Lung (tissue), 12 donors: ENCODE data around the gene ARF6. TPM values are rescaled to one million over a fixed set of nuclear protein-coding genes. Genes with fewer than 3 reads are reported as not detected.
"Not testable (repeated sequence)": the region's sequence is repeated elsewhere in the genome, so short reads cannot be mapped to it uniquely, and the experiment has no call there.

ENCODE experiments used
- ATAC-seq: fragments of 200-7000 bp; cut with Tn5 transposase; one replicate; pipeline ENCODE4 v1.9.1; 2020; ENCODE audit warnings: moderate number of reproducible peaks; ENCODE audit not compliant: insufficient read depth, low FRiP score
- DNase-seq, 3 donors: peaks; one replicate each; pipeline ENCODE4 v3.0.0-alpha.2; 2013 to 2017
- H3K27ac ChIP-seq, 2 donors: one replicate each; pipeline ENCODE4 v1.5.1; 2013; ENCODE audit warnings: mild to moderate bottlenecking in 2 of 2, moderate library complexity in 2 of 2, control low read depth in 1 of 2, inconsistent platforms in 1 of 2, low read depth in 1 of 2, low read length in 1 of 2
- H3K27me3 ChIP-seq, 3 donors: one replicate each; pipeline ENCODE4 v1.5.1; 2013; ENCODE audit warnings: low read length in 2 of 3; ENCODE audit not compliant: control insufficient read depth in 3 of 3, insufficient read depth in 3 of 3
- H3K36me3 ChIP-seq, 4 donors: one replicate each; pipeline ENCODE4 v1.5.1; 2013; ENCODE audit warnings: low read length in 4 of 4, mild to moderate bottlenecking in 1 of 4, moderate library complexity in 1 of 4; ENCODE audit not compliant: control insufficient read depth in 4 of 4, insufficient read depth in 4 of 4
- H3K4me1 ChIP-seq, 5 donors: one replicate each; pipeline ENCODE4 v1.5.1; 2013; ENCODE audit warnings: low read length in 5 of 5, mild to moderate bottlenecking in 2 of 5, moderate library complexity in 1 of 5; ENCODE audit not compliant: control insufficient read depth in 5 of 5, insufficient read depth in 5 of 5
- H3K4me3 ChIP-seq: one replicate; pipeline ENCODE4 v1.5.1; 2013; ENCODE audit warnings: mild to moderate bottlenecking, control low read depth, moderate library complexity
- H3K9ac ChIP-seq, 2 donors: one replicate each; pipeline ENCODE4 v1.5.1; 2013; ENCODE audit warnings: low read length in 2 of 2, control low read depth in 1 of 2; ENCODE audit not compliant: insufficient read depth in 1 of 2
- H3K9me3 ChIP-seq, 4 donors: one replicate each; pipeline ENCODE4 v1.5.1; 2013; ENCODE audit warnings: low read length in 3 of 4, mild to moderate bottlenecking in 1 of 4, moderate library complexity in 1 of 4; ENCODE audit not compliant: control insufficient read depth in 4 of 4, insufficient read depth in 3 of 4
- CTCF ChIP-seq: IDR thresholded peaks from 2 replicates; pipeline ENCODE4 v1.5.1; 2012; ENCODE audit warnings: mild to moderate bottlenecking; ENCODE audit errors: control extremely low read depth, extremely low read depth
- WGBS, 2 donors: extraction: QIAGEN DNeasy Blood & Tissue Kit; methylation state at CpG; one replicate each; pipeline ENCODE4 v1.1.7; 2013; 5-methylcytosine and 5-hydroxymethylcytosine counted together
- polyA plus RNA-seq, 2 donors: library from polyadenylated mRNA; stranded (reverse); fragments of 200-250 nt; gene quantifications; one replicate each; pipeline ENCODE4 v1.2.1, GENCODE V29; 2013
- total RNA-seq, 2 donors: library from RNA; depleted of rRNA in 1 of 2; stranded (reverse); fragments of >200 nt in 1 of 2; gene quantifications; one replicate each; pipeline ENCODE4 v1.2.1, GENCODE V29; 2014 to 2021
- donor health status: control.
- donor health status: control.
- donor health status: Bipolar disorder and iron deficiency.
- donor health status: healthy.
- donor health status: DM: yes; HTN: yes; CAD: no.

ARF6 gene
- total and polyA plus RNA-seq, 4 donors, result 25.4 to 58.9 (median 46.6) TPM

GRCh38 chr14:49870908-49871307 lies 22.0 kb upstream of the ARF6 start:
- 95 to 96% methylated on average over 6 of the region's 6 CpGs for WGBS, 2 donors
- Histone ChIP-seq H3K9ac (no peak overlapping the region), H3K9me3 (no peaks in the 10 kb centered on the region), H3K36me3 (no peaks in the 10 kb centered on the region), H3K27ac (no peak overlapping the region), H3K27me3 (no peaks in the 10 kb centered on the region), H3K4me1 (peaks cover 0 to 10% (median 1%) of the 10 kb centered on the region in 5 donors), H3K4me3 (no peak overlapping the region)
- no peak for DNase-seq
- TF ChIP-seq CTCF, result no peak
- ATAC-seq, result no peak

GRCh38 chr14:49873548-49873947 lies 19.3 kb upstream of the ARF6 start:
- H3K9ac ChIP-seq, H3K4me1 ChIP-seq, H3K27ac ChIP-seq, H3K4me3 ChIP-seq, ATAC-seq, H3K36me3 ChIP-seq, H3K27me3 ChIP-seq, H3K9me3 ChIP-seq, DNase-seq: not testable (repeated sequence)
- WGBS, 2 donors, result 86 to 92% methylated on average over 6 of the region's 6 CpGs

GRCh38 chr14:49875640-49876198 lies 17.2 kb upstream of the ARF6 start:
- H3K4me3 ChIP-seq, result no peak overlapping the region
- ATAC-seq (no peak), DNase-seq (no peak)
- H3K27me3 ChIP-seq, result no peaks in the 10 kb centered on the region
- no peak overlapping the region for H3K27ac ChIP-seq
- WGBS, 2 donors, result 77 to 81% methylated on average over 12 of the region's 12 CpGs
- no peaks in the 10 kb centered on the region for H3K9me3 ChIP-seq
- no peak for TF ChIP-seq CTCF
- no peaks in the 10 kb centered on the region for H3K36me3 ChIP-seq
- H3K9ac ChIP-seq, result no peak overlapping the region
- H3K4me1 ChIP-seq, result no peaks in the 10 kb centered on the region

- no peaks in the 10 kb centered on the region for H3K36me3 ChIP-seq
- H3K27me3 ChIP-seq, result no peaks in the 10 kb centered on the region
- DNase-seq (no peak), ATAC-seq (no peak)
- TF ChIP-seq CTCF, result no peak
- no peak overlapping the region for H3K4me3 ChIP-seq
- 63 to 74% methylated on average over 4 of the region's 4 CpGs for WGBS, 2 donors
- no peaks in the 10 kb centered on the region for H3K4me1 ChIP-seq
- no peak overlapping the region for H3K9ac ChIP-seq
- H3K9me3 ChIP-seq, result no peaks in the 10 kb centered on the region
- H3K27ac ChIP-seq, result no peak overlapping the region
Observed at GRCh38 chr14:49876563-49877127, 16.2 kb upstream of the ARF6 start.
